Trophoblast cell (in vitro differentiated cells and primary cell): ENCODE measurements around the gene AVPI1. TPM values are rescaled to one million over a fixed set of nuclear protein-coding genes. Genes with fewer than 3 reads are reported as not detected.
A peak's percentile ranks its signal among the peaks of the same experiment; 100 is the strongest.

Source experiments
- DNase-seq, 2 donors: peaks; one replicate each; pipeline ENCODE4 v3.0.0-alpha.2; 2016
- H2AFZ ChIP-seq: 2 replicates; pipeline ENCODE4 v1.6.1; 2013; ENCODE audit warnings: low read length, moderate library complexity, mild to moderate bottlenecking; ENCODE audit not compliant: insufficient read depth, poor library complexity
- H2AK5ac ChIP-seq: 2 replicates; pipeline ENCODE4 v1.6.1; 2013; ENCODE audit warnings: mild to moderate bottlenecking, low read length
- H2BK120ac ChIP-seq: 2 replicates; pipeline ENCODE4 v1.6.1; 2013; ENCODE audit warnings: low read length, mild to moderate bottlenecking, moderate library complexity; ENCODE audit not compliant: insufficient read depth, poor library complexity
- H2BK12ac ChIP-seq: 2 replicates; pipeline ENCODE4 v1.6.1; 2013; ENCODE audit warnings: mild to moderate bottlenecking, low read length, moderate library complexity
- H2BK5ac ChIP-seq: 2 replicates; pipeline ENCODE4 v1.6.1; 2013; ENCODE audit warnings: low read length, low read depth, moderate library complexity, mild to moderate bottlenecking; ENCODE audit not compliant: poor library complexity
- H3K14ac ChIP-seq: 2 replicates; pipeline ENCODE4 v1.6.1; 2013; ENCODE audit warnings: mild to moderate bottlenecking, low read length
- H3K18ac ChIP-seq: 2 replicates; pipeline ENCODE4 v1.6.1; 2013; ENCODE audit warnings: mild to moderate bottlenecking, low read length
- H3K23ac ChIP-seq: 2 replicates; pipeline ENCODE4 v1.6.1; 2013; ENCODE audit warnings: low read length
- H3K27ac ChIP-seq: 2 replicates; pipeline ENCODE4 v1.5.1; 2013; ENCODE audit warnings: low read depth, mild to moderate bottlenecking, inconsistent platforms, low read length, moderate library complexity
- H3K27me3 ChIP-seq: 2 replicates; pipeline ENCODE4 v1.6.1; 2013; ENCODE audit warnings: inconsistent platforms, mild to moderate bottlenecking, low read length, moderate library complexity; ENCODE audit not compliant: insufficient read depth
- H3K36me3 ChIP-seq, 2 experiments: 1 replicate in 1 of 2; 2 replicates in 1 of 2; pipeline ENCODE4 v1.6.1; 2013; ENCODE audit warnings: low read length in 2 of 2, mild to moderate bottlenecking in 2 of 2, moderate library complexity in 1 of 2; ENCODE audit not compliant: insufficient read depth in 2 of 2, control insufficient read depth in 1 of 2
- H3K4ac ChIP-seq: 2 replicates; pipeline ENCODE4 v1.6.1; 2013; ENCODE audit warnings: low read depth, mild to moderate bottlenecking, low read length, moderate library complexity
- H3K4me1 ChIP-seq, 2 experiments: 1 replicate in 1 of 2; 2 replicates in 1 of 2; pipeline ENCODE4 v1.6.1; 2013; ENCODE audit warnings: low read length in 2 of 2, mild to moderate bottlenecking in 2 of 2, moderate library complexity in 1 of 2; ENCODE audit not compliant: insufficient read depth in 2 of 2, control insufficient read depth in 1 of 2
- H3K4me2 ChIP-seq: 2 replicates; pipeline ENCODE4 v1.6.1; 2013; ENCODE audit warnings: inconsistent platforms, mild to moderate bottlenecking, low read length, moderate library complexity
- H3K4me3 ChIP-seq: 2 replicates; pipeline ENCODE4 v1.5.1; 2013; ENCODE audit warnings: mild to moderate bottlenecking, low read depth, low read length, inconsistent platforms
- H3K79me1 ChIP-seq: one replicate; pipeline ENCODE4 v1.6.1; 2013; ENCODE audit warnings: low read length
- H3K79me2 ChIP-seq: 2 replicates; pipeline ENCODE4 v1.6.1; 2013; ENCODE audit warnings: low read length, mild to moderate bottlenecking; ENCODE audit not compliant: control insufficient read depth, insufficient read depth, poor library complexity
- H3K9ac ChIP-seq: 2 replicates; pipeline ENCODE4 v1.6.1; 2013; ENCODE audit warnings: mild to moderate bottlenecking, low read length
- H3K9me3 ChIP-seq: 2 replicates; pipeline ENCODE4 v1.6.1; 2013; ENCODE audit warnings: low read depth, mild to moderate bottlenecking, control low read depth, inconsistent platforms, low read length; ENCODE audit not compliant: insufficient read depth
- H4K12ac ChIP-seq: 2 replicates; pipeline ENCODE4 v1.6.1; 2013; ENCODE audit warnings: low read depth, mild to moderate bottlenecking, low read length, moderate library complexity
- H4K8ac ChIP-seq: 2 replicates; pipeline ENCODE4 v1.6.1; 2013; ENCODE audit warnings: low read depth, mild to moderate bottlenecking, low read length, moderate library complexity
- H4K91ac ChIP-seq: one replicate; pipeline ENCODE4 v1.6.1; 2013; ENCODE audit warnings: low read depth, mild to moderate bottlenecking, low read length, moderate library complexity
- WGBS: extraction: QIAGEN DNeasy Blood & Tissue Kit; methylation state at CpG from one replicate; pipeline ENCODE4 v1.1.7; 2013; ENCODE audit warnings: missing lambda C conversion rate; ENCODE audit not compliant: insufficient read length, insufficient coverage; ENCODE audit errors: extremely low coverage; 5-methylcytosine and 5-hydroxymethylcytosine counted together
- polyA plus RNA-seq: library from polyadenylated mRNA; stranded (reverse); fragments of 200-250 nt; gene quantifications from 2 replicates; pipeline ENCODE4 v1.2.3, GENCODE V29; 2013

AVPI1 gene, protein sequence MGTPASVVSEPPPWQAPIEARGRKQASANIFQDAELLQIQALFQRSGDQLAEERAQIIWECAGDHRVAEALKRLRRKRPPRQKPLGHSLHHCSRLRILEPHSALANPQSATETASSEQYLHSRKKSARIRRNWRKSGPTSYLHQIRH
- 21.5 and 23.7 TPM in 2 replicates for polyA plus RNA-seq

DNA sequence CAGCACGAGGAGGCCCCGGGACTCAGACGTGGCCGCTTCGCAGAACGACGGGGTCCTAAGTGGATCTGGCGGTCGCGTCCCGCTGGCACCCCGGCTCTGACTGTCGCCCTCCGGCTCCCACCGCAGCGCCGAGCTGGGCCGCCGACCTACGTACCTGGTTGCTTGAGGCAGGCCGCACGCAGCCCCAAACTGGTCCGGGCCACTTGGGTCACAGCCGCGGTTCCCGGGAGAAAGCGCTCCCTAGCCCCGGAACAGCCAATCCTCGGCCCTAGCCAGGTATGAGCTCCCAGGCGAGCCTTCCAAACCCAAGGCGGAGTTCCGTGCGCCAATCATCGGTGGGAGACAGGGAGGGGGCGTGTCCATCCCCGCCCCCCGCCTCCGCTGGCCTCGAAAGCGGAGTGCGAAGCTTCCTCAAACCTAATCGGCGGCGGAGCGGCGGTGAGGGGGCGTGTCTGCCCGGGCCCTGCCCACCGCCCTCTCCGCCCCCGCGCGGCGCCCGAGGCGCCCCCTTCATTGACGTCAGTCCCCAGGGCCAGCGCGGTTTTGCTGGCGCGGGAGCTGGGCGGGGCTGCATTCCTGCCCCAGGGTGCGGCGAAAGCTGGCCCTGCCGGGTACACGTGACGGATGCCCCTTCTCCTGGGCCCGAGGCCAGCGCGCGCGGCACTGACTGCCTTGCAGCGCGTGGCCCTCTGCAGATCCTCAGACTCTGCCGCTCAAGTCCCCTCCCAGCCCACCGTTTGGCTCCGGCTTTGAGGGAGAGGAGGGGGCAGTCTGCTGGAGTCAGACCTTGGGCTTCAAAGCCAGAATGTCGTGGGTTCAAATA lies at the start of gene AVPI1:
TSS of gene AVPI1 (minus strand) at position 280 of the 823 bp plus-strand sequence. CDS start 7,336 bp downstream, outside the sequence.
- peaks cover 4% of the 10 kb centered on the region for H3K79me2 ChIP-seq
- peaks cover 12% of the 10 kb centered on the region for H3K79me1 ChIP-seq
- H3K27me3 ChIP-seq = no peaks in the 10 kb centered on the region
- peak within 1 kb of the TSS; percentile 59 for H4K91ac ChIP-seq
- H4K12ac ChIP-seq = peak within 1 kb of the TSS; percentile 26
- peak within 1 kb of the TSS; percentile 22 for H3K4ac ChIP-seq
- no peaks in the 10 kb centered on the region for H3K9me3 ChIP-seq
- H2BK120ac ChIP-seq = peak within 1 kb of the TSS; percentile 53
- H3K36me3 ChIP-seq = no peaks in the 10 kb centered on the region
- peak within 1 kb of the TSS; percentile 92 for H2AFZ ChIP-seq
- peak within 1 kb of the TSS; percentile 54 for H2BK5ac ChIP-seq
- WGBS = no CpG with 5 or more reads among the region's 78 CpGs
- H3K4me3 ChIP-seq = peak within 1 kb of the TSS; percentile 82
- H3K14ac ChIP-seq = peak within 1 kb of the TSS; percentile 85
- peak within 1 kb of the TSS; percentile 87 for H3K18ac ChIP-seq
- no peak within 1 kb of the TSS for H3K23ac ChIP-seq
- DNase-seq = peak; percentile 99
- peak within 1 kb of the TSS; percentile 28 for H3K9ac ChIP-seq
- peak within 1 kb of the TSS; percentile 34 for H2BK12ac ChIP-seq
- peaks cover 16 to 19% of the 10 kb centered on the region in 2 experiments for H3K4me1 ChIP-seq
- no peak within 1 kb of the TSS for H2AK5ac ChIP-seq
- peak within 1 kb of the TSS; percentile 43 for H3K27ac ChIP-seq
- peak within 1 kb of the TSS; percentile 77 for H4K8ac ChIP-seq
- peak within 1 kb of the TSS; percentile 76 for H3K4me2 ChIP-seq

DNA sequence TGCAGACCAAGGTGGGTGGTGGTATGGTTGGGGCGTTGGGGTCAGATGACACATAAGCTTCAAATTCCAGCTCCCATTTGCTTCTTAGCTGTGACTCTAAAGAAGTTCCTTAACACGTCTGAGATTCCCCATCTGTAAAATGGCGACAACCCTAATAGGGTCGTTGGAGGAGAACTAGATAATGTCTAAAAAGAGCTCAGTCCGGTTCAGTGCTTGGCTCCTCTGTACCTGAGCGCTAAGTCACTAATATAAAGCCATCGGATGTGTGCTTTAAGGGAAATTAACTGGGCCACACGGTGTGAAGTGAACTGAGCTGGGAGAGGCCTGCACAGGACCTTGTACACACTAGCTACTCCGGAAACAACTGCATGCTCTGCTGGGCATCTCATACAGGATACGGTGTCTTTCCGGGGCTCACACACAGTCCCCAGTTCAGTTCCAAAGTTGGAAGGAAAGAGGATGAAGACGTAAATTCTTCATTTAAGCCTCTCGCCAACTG lies 49.4 kb upstream of the AVPI1 start:
- Histone ChIP-seq H2BK5ac (no peak overlapping the region), H2AFZ (peak overlapping the region; percentile 67), H4K12ac (peak overlapping the region; percentile 33), H3K79me2 (peaks cover 9% of the 10 kb centered on the region), H3K79me1 (peaks cover 6% of the 10 kb centered on the region), H3K4me1 (peaks cover 6 to 9% of the 10 kb centered on the region in 2 experiments), H2BK120ac (no peak overlapping the region), H3K36me3 (peaks cover 6 to 11% of the 10 kb centered on the region in 2 experiments), H3K23ac (no peak overlapping the region), H3K27ac (no peak overlapping the region), H2BK12ac (no peak overlapping the region), H3K14ac (no peak overlapping the region), H3K27me3 (no peaks in the 10 kb centered on the region), H4K91ac (no peak overlapping the region), H4K8ac (peak overlapping the region; percentile 91), H3K4me3 (no peak overlapping the region), H3K9me3 (peaks cover 4% of the 10 kb centered on the region), H3K4me2 (peak overlapping the region; percentile 43), H3K4ac (no peak overlapping the region), H3K9ac (no peak overlapping the region), H2AK5ac (no peak overlapping the region), H3K18ac (no peak overlapping the region)
- WGBS = no CpG with 5 or more reads among the region's 13 CpGs
- no peak for DNase-seq

DNA sequence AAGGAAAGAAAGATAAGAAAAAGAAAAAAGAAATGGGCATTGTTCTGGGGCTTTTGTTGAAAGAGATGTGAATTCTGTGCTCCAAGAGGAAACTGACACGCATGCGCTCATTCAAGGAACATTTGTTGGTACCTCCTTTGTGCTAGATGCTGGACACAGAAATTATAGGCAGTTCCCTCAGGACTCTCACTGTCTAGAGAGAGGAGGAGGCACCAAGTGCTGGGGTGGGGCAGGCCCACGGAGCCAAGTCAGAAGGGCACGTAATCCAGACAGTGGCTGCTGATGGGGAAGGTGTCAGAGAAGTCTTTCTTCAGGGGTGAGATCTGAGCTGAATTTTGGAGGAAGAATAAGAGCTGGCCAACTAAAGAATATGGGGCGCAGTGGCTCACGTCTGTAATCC lies 47.0 kb upstream of the AVPI1 start:
- peaks cover 4 to 5% of the 10 kb centered on the region in 2 experiments for H3K36me3 ChIP-seq

DNA sequence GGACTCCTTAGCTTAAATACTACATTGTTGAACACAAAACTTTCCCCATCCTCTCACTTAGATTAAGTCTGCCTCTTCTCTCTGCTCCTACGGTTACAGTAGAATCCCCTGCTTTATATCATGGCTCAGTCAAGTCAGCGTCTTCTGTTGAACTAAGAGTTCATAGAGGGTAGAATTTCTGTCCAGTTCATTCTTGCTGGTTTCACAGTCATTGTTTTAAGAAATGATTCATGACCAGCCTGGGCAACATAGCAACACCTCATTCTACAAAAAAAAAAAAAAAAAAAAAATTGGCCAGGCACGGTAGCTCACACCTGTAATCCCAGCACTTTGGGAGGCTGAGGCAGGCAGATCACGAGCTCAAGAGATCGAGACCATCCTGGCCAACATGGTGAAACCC lies 46.2 kb upstream of the AVPI1 start:
- H4K8ac ChIP-seq = no peak overlapping the region
- H2BK120ac ChIP-seq = no peak overlapping the region
- no peak overlapping the region for H4K12ac ChIP-seq

More for the DNA sequence above, 47.0 kb upstream of the AVPI1 start:
- Histone ChIP-seq H3K4ac (no peak overlapping the region), H3K79me1 (peaks cover 6% of the 10 kb centered on the region), H3K14ac (no peak overlapping the region), H3K9ac (no peak overlapping the region), H3K79me2 (peaks cover 9% of the 10 kb centered on the region), H3K4me2 (no peak overlapping the region), H2AK5ac (no peak overlapping the region), H4K8ac (no peak overlapping the region), H4K12ac (no peak overlapping the region), H3K4me3 (no peak overlapping the region), H4K91ac (no peak overlapping the region), H3K23ac (no peak overlapping the region), H3K9me3 (peaks cover 4% of the 10 kb centered on the region), H3K27ac (no peak overlapping the region), H2BK5ac (no peak overlapping the region), H3K4me1 (peaks cover 6 to 9% of the 10 kb centered on the region in 2 experiments), H2AFZ (no peak overlapping the region), H3K27me3 (no peaks in the 10 kb centered on the region), H2BK120ac (no peak overlapping the region), H2BK12ac (no peak overlapping the region), H3K18ac (no peak overlapping the region)
- DNase-seq = no peak
- WGBS = no CpG with 5 or more reads among the region's 6 CpGs

More for the DNA sequence above, 46.2 kb upstream of the AVPI1 start:
- Histone ChIP-seq H2BK12ac (no peak overlapping the region), H3K36me3 (no peaks in the 10 kb centered on the region), H3K4me1 (peaks cover 6 to 9% of the 10 kb centered on the region in 2 experiments), H3K79me1 (peaks cover 6% of the 10 kb centered on the region), H3K18ac (no peak overlapping the region), H2BK5ac (no peak overlapping the region), H3K4me3 (no peak overlapping the region), H3K79me2 (peaks cover 9% of the 10 kb centered on the region), H3K9me3 (peaks cover 2% of the 10 kb centered on the region), H3K27me3 (no peaks in the 10 kb centered on the region), H3K23ac (no peak overlapping the region), H3K14ac (no peak overlapping the region), H3K4me2 (no peak overlapping the region), H4K91ac (no peak overlapping the region), H2AFZ (no peak overlapping the region), H2AK5ac (no peak overlapping the region), H3K9ac (no peak overlapping the region), H3K4ac (no peak overlapping the region), H3K27ac (no peak overlapping the region)
- no peak for DNase-seq
- no CpG with 5 or more reads among the region's 5 CpGs for WGBS
